HG03064 (cell line): ENCODE data around the gene TIMP1.

Experiments used
- ATAC-seq: cut with Tn5 transposase; IDR thresholded peaks from one replicate; pipeline ENCODE4 v1.9.1; 2021; ENCODE audit warnings: low read depth; ENCODE audit not compliant: unreplicated experiment

The TIMP1 gene

DNA sequence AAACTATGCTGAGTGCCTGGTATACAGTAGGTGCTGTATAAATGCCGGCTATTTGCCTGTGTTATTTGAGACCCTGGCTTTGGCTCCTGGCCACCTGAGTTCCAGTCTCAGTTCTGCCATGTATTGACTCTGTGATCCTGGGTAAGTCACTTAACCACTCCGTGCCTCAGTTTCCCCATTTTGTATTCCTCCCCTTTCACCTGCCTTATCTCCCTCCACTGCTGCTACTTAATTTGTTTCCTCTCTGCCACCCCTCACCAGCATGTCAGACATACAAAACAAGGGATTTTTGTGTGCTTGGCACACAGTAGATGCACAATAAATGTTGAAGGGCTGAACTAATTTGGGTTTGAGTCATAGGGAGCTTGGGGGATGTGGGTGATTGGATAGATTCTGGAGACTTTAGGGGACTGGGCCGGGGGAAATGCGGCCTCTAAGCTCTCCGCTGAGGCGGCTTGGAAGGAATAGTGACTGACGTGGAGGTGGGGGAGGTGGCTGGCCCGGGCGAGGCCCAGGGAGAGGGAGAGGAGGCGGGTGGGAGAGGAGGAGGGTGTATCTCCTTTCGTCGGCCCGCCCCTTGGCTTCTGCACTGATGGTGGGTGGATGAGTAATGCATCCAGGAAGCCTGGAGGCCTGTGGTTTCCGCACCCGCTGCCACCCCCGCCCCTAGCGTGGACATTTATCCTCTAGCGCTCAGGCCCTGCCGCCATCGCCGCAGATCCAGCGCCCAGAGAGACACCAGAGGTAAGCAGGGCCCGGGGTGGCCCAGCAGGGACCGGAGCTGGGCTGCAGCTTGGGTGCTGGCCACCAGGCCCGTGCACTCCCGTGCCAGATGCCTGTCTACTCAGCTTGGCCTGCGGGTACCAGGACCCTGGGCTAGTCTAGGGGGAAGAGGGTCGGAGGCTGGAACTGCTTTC lies at the start of gene TIMP1:
Gene TIMP1 (plus strand): TSS at position 706 of the 917 bp plus-strand sequence. CDS start 980 bp downstream, outside the sequence.
- peak; percentile 70 for ATAC-seq

DNA sequence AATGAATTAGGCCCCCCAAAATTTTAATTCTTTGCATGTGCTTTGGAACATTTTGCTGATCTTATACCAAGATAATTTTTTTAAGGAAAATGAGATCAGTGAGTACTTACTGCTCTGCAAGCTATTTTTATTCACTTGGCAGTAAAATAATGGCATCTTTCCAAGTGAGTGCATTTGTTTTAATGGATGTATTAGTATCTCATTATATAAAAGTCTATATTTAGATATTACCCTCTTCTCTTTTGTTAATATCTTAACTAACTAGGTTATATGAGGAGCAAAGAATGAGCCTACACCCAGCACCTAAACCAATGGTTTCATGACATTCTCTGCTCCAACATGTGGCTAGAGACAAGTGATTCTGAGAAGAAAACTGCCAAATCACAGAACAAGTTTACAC lies 42.4 kb upstream of the TIMP1 start:
- ATAC-seq: no peak

DNA sequence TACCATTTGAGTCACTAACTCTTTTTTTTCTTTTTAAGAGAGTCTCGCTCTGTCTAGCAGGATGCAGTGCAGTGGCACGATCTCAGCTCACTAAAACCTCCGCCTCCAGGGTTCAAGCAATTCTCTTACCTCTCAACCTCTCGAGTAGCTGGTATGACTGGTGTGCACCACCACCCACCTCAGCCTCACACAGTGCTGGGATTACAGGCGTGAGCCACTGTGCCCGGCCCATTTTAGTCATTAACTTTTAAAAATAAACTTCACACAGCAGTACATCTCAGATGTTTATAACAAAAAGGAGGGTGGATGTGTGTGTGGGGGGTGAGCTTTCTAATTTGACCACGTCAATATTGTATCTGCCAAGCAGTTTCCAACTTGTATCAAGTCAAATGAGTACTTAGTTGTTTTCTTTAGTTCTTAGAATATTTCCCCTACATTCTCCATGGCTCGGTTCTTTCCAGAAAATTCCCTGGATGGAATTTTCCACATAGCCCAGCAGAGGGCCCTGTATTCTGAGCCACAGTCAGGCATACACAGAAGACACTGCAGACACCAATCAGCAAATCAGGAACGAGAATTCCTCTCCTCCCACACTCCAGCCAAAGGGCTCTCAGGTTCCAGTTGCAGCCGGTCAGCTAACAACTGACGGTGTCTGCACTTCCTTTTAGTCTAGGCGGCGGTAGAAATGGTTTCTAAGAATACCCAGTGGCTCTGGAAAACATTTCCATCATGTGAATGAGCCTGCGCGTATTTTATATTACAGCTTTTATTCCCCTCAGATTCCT lies 41.3 kb upstream of the TIMP1 start:
- no peak for ATAC-seq

DNA sequence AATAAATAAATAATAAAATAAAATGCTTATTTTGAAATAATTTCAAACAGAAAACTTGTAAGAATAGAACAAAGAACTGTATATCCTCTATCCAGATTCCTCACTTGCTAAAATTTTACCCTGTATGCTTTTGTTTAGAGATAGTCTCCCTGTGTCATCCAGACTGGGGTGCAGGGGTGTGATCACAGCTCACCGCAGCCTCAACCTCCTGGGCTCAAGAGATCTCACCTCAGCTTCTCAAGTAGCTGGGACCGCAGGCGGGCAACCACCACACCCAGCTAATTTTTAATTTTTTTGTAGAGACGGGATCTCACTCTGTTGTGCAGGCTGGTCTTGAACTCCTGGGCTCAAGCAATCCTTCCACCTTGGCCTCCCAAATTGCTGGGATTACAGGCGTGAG lies 38.7 kb upstream of the TIMP1 start:
- ATAC-seq: no peak

DNA sequence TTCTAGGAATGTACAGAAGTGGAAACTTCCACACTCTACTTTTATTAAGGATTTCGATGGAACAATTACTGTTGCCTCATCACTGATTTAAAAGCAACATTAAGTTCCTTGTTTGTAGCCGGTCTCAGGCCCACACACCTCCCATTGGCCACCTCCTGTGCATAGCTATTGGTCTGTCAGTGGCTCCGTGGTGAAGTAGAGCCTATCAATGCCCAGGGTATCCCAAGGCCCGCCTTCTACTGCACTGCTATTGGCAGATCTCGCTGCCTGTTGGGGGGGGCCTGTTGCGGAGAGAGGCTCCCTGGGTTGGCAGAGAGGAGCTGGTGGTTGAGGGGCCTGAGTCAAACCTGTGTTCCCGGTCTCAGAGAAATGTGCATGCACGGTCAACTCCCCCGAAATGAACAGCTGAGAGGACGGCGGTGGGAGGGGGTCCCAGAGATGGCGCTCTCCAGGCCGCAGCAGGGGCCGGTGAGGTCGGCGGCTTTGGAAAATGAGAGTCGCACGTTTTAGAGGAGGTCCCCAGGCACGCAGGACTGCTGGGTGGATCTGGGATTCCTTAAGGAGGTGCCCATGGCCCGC lies 26.1 kb upstream of the TIMP1 start:
- ATAC-seq: peak; percentile 87

DNA sequence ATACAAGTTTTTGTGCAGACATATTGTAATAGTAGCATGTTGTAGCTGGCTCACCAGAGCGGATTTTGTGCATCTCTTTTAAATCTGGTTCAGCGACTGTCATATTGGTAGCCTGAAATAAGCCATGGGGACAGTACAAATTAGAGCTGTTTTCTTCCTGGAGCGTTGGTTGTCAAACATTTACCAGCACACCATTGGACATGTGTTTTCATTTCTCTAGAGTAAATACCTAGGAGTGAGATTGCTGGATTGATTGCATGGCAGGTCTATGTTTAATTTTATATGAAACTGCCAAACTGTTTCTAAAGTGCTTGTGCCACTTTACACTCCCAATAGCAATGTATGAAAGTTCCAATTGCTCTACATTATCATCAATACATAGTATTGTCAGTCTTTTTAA lies 23.8 kb upstream of the TIMP1 start:
- no peak for ATAC-seq

DNA sequence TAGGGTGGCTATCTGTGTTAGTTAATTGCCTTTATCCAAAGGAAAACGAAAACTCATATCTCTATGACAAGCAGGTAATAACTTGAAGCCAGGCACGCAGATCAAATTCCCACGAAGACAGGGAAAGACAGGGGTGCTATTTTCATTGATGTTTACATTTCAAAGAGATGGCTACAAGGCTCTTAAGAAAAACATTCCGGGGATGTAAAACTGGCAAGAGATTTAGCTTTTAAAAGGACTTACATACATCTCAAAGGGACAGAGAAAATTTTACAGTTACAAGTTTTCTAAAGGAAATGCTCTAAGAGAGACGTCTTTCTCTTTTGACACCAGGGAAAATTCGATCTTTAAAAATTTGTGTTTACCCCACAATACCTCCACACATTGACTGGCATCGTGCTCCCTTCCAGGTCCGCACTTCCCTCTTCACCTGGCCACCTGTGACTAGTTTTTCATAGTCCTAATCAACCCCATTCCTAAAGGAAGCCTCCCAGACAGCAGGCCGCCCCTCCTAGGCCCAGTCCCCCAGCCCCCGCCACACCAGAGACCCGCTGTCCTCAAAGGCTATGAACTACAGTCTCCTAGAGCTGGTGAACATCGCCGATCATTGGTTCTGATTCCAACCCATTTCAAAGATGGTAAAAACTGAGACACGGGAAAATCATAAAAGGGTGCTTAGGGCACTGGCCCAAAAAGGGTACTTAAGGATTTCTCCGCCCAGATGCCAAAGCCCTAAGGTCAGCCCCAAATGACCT lies 21.9 kb upstream of the TIMP1 start:
- ATAC-seq: no peak

DNA sequence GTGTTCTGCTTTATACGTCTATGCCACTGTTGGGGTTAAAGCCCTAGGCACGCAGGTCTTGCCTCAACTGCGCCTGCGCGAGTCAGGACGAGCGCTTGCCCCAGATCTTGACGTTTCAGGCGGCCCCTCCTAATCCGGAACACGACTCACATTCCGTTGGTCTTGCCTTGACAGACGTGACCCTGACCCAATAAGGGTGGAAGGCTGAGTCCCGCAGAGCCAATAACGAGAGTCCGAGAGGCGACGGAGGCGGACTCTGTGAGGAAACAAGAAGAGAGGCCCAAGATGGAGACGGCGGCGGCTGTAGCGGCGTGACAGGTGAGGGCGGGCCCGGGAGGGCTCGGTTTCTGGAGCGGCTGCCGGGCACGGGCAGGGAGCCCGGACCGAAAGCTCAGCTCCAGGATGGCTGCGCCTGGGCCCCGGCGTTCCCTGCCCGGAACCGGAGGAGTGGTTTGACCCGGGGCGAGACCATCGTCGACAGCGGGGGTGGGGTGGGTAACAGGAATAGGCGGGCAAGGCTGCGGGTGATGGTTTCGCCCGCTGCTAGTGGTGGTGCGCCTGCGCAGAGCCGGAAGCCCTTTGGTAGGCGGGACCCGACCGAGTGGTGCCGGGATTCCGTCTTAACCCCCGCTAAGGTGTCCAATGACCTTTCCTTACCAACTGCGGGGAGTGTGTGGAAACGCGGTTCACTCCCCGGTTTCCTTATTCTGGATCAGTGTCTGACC lies 21.1 kb upstream of the TIMP1 start, which contains the start of gene ARAF:
Gene ARAF (plus strand): TSS at position 272 of the 725 bp plus-strand sequence. CDS start 1,763 bp downstream, outside the sequence.
- peak; percentile 82 for ATAC-seq

DNA sequence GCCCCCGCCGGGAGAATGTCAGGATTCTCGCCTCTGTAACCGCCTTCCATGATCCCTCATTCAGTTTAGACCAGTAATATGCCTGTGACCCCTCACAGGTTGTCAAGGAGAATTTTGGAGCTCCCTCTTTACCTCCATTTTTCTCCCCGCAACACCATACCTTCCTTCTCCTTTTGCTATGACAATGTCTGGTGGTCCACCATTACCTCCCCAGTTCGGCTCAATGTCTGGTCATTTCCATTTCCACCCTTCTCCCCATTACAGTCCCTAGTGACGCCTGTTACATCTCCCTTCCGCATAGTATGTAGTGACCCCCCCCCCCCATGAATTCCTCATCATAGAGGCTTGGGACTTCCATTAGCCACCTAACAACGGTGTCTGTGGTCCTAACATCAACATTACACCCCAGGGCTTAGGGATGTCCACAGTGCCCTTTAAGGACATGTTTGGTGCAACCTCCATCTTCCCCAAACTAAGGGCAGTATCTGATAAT lies 20.5 kb upstream of the TIMP1 start:
- ATAC-seq: no peak

DNA sequence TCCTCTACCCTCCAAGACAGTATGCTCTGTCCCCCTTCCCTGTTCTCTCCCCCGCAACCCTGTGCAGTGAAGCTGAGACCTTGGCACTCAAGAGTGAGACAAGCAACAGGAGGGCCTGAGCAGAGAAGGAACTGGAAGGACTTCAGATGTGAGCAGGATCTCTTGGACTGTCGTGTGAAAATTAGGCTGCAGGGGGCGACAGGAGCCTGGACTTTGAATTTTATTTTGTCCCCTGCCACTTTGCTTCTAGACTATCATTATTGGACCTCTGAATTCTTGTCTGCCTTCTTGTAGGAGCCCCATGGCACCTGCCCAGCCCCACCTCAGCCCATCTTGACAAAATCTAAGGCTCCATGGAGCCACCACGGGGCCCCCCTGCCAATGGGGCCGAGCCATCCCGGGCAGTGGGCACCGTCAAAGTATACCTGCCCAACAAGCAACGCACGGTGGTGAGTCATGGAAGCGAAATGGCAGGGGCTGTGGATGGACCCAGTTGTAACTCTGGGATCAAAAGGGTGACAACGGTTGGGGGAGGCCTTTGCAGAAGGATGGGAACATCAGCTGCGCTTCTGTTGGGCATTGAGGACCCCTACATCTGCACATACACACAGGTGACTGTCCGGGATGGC lies 19.5 kb upstream of the TIMP1 start:
- no peak for ATAC-seq

DNA sequence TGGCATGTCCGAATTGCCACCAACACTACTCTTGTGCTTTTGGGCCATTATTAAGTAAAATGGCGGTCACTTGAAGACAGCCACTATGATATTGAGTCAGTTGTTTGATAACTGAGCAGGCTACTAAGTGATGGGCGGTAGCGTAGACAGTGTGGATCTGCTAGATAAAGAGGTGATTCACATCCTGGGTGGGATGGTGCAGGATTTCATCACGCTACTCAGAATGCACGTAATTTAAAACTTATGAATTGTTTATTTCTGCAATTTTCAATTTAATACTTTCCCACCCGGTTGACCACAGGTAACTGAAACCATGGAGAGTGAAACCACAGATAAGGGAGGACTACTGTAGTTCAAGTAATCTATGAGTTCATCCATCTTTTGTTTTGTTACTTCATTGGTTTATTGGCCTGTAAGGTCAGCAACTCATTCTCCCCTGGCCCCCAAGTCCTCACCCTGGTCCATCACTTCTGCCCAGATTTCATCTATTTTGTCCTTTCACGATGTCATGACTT lies 18.4 kb upstream of the TIMP1 start:
- ATAC-seq: no peak

DNA sequence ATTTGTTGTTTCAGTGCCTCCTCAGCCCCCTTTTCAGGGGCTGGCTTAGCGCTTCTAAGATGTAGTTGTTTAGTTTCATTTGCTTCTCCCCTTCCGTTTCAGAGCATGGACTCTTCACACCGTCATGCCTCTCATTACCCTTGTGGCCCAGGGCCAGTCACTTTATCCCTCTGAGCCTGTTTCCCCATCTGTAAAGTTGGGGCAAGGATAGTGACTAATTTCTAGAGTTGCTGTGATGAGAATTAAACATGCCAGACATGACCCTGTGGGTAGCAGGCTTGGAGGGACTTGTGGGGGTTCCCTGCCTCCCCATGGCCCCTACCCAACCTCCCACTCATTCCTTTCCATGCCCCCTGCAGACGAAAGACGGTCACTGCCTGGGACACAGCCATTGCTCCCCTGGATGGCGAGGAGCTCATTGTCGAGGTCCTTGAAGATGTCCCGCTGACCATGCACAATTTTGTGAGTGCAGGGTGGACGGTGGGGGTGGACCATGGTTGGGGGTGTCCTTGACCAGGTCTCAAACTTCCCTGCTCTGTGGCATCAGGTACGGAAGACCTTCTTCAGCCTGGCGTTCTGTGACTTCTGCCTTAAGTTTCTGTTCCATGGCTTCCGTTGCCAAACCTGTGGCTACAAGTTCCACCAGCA lies 17.7 kb upstream of the TIMP1 start:
- no peak for ATAC-seq

DNA sequence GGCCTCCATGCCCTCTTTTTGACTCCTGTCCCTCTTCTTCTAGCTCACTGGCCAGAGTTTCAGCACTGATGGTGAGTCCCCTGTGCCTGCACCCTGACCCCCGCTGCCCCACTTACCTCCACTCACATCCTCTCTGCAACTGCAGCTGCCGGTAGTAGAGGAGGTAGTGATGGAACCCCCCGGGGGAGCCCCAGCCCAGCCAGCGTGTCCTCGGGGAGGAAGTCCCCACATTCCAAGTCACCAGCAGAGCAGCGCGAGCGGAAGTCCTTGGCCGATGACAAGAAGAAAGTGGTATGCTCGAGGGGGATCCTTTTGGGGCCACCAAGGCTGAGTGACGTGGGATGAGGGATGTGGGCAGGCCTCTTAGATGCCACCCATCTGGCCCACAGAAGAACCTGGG lies 15.4 kb upstream of the TIMP1 start:
- no peak for ATAC-seq

DNA sequence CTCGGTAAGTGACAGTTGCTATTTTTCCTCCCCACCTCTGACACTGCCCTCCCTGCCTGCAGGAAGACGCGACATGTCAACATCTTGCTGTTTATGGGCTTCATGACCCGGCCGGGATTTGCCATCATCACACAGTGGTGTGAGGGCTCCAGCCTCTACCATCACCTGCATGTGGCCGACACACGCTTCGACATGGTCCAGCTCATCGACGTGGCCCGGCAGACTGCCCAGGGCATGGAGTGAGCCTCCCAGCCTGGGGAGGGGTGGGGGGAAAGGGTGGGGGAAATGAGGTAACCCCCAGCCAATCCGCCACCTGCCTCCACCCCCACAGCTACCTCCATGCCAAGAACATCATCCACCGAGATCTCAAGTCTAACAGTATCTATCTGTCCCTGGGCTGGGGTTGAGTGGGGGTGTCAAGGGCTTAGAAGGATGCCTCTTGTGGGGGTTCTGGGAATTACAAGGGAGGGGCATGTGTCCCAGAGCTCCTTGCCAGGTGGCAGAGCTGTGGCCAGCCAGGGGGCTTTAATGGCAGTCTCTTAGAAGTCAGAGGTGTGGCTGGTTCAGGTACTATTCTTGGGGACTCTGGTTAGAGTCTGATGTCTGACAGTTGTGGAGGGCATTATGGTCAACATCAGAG lies 13.5 kb upstream of the TIMP1 start:
- no peak for ATAC-seq

DNA sequence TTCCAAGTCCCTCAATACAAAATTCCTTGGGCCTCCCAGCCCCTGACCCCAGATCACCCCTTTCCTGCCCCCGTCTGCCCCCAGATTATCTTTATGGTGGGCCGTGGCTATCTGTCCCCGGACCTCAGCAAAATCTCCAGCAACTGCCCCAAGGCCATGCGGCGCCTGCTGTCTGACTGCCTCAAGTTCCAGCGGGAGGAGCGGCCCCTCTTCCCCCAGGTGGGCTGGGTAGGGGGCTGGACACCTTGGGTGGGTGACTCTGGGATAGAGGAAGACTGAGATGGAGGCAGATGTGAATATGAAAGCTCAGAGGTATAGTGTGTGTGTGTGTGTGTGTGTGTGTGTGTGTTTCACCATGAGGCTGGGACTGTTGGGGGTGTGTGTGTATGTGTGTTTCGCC lies 11.4 kb upstream of the TIMP1 start:
- no peak for ATAC-seq

DNA sequence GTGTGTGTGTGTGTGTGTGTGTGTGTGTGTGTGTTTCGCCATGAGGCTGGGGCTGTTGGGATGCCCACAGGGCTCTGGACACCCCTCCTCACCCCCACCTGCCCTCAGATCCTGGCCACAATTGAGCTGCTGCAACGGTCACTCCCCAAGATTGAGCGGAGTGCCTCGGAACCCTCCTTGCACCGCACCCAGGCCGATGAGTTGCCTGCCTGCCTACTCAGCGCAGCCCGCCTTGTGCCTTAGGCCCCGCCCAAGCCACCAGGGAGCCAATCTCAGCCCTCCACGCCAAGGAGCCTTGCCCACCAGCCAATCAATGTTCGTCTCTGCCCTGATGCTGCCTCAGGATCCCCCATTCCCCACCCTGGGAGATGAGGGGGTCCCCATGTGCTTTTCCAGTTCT lies 11.0 kb upstream of the TIMP1 start:
- ATAC-seq: no peak

DNA sequence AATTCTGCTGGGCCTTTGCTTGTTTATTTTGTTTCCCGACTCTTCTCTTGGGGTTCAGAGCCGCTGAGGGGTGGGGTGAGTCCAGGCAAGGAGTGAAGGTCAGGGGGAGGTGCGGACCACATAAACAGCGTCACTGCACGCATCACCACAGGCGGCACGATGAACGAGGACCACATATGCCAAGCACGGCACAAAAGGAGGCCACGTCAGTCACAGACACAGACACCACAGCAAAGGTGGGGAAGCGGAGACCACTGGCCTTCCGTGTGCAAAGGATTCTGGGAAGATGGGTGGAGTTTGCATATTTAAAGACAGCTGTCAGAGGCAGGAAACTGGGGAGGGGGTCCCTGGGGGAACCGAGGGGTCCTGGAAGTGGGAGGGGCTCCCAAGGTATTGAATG lies 10.3 kb upstream of the TIMP1 start:
- ATAC-seq: no peak

DNA sequence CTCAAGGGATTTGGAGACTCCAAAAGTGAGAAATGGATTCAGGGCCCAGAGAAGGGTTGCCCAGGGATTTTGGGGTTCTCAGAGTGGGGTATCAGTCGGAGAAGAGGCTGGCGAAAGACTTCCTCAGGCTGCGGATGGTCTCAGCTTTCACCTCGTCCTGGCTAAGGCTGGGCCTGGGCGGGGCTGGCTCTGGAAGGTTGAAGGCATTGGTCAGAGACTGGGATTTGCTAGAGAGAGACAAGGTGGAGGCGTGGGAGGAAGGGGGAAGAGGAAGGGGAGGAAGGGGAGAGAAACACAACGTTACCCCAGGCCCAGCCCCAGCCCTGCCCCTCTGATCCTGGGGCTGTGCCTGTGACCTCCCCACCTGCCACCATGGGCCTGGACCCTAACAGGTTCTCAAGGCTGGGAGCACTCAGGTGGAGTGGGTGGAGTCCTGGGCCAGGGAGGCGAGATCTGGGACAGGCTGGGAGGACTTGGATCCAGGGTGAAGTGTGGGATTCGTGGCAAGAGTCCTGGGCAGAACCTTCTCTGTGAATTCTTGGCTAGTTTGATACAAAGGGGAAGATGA lies 9.4 kb upstream of the TIMP1 start:
- no peak for ATAC-seq
